GM23338 (cell line): ENCODE measurements around the gene FTO. TPM values are rescaled to one million over a fixed set of nuclear protein-coding genes. Genes with fewer than 3 reads are reported as not detected.

Source experiments
- ATAC-seq: fragments of 200-7000 bp; cut with Tn5 transposase; 3 replicates; pipeline ENCODE4 v1.9.1; 2020
- DNase-seq: peaks from one replicate; pipeline ENCODE4 v3.0.0-alpha.2; 2015; ENCODE audit warnings: low spot score
- H2AFZ ChIP-seq: fragments of 200-600 bp; sonication (generic); 2 replicates; pipeline ENCODE4 v1.8.0; 2016; ENCODE audit warnings: antibody characterized with exemption, mild to moderate bottlenecking, moderate library complexity
- H3F3A ChIP-seq: fragments of 200-600 bp; sonication (generic); replicated peaks from 2 replicates; pipeline ENCODE4 v1.8.0; 2017; ENCODE audit warnings: antibody characterized with exemption, mixed run types, low read depth
- H3K27ac ChIP-seq: fragments of 200-600 bp; sonication (generic); 2 replicates; pipeline ENCODE4 v1.6.1; 2016; ENCODE audit warnings: low read depth
- H3K27me3 ChIP-seq: fragments of 200-600 bp; sonication (generic); 2 replicates; pipeline ENCODE4 v1.8.0; 2016; ENCODE audit warnings: mild to moderate bottlenecking, mixed run types, moderate library complexity; ENCODE audit not compliant: insufficient read depth
- H3K36me3 ChIP-seq: fragments of 200-600 bp; sonication (generic); 2 replicates; pipeline ENCODE4 v1.8.0; 2016; ENCODE audit warnings: mild to moderate bottlenecking; ENCODE audit not compliant: insufficient read depth
- H3K4me1 ChIP-seq: fragments of 200-600 bp; sonication (generic); 2 replicates; pipeline ENCODE4 v1.8.0; 2016; ENCODE audit warnings: mild to moderate bottlenecking, moderate library complexity; ENCODE audit not compliant: insufficient read depth
- H3K4me2 ChIP-seq: fragments of 200-600 bp; sonication (generic); 2 replicates; pipeline ENCODE4 v1.7.1; 2017; ENCODE audit warnings: mixed run types
- H3K4me3 ChIP-seq: fragments of 200-600 bp; sonication (generic); 2 replicates; pipeline ENCODE4 v1.6.1; 2016; ENCODE audit warnings: mixed run types
- H3K79me2 ChIP-seq: fragments of 200-600 bp; sonication (generic); replicated peaks from 2 replicates; pipeline ENCODE4 v1.8.0; 2017; ENCODE audit warnings: mild to moderate bottlenecking; ENCODE audit not compliant: insufficient read depth
- H3K9me2 ChIP-seq: fragments of 200-600 bp; sonication (generic); 2 replicates; pipeline ENCODE4 v1.8.0; 2017; ENCODE audit not compliant: insufficient read depth
- H4K20me1 ChIP-seq: fragments of 200-600 bp; sonication (generic); replicated peaks from 2 replicates; pipeline ENCODE4 v1.8.0; 2017; ENCODE audit warnings: mild to moderate bottlenecking; ENCODE audit not compliant: insufficient read depth
- H3K27ac Mint-ChIP-seq: 2 replicates; pipeline ENCODE4 v1.8.0; 2020; ENCODE audit warnings: inconsistent platforms, mild to moderate bottlenecking, moderate library complexity, mixed read lengths
- H3K27me3 Mint-ChIP-seq: 3 replicates; pipeline ENCODE4 v1.8.0; 2022; ENCODE audit warnings: low read depth, mild to moderate bottlenecking, moderate library complexity, mixed read lengths, inconsistent platforms; ENCODE audit not compliant: insufficient read depth, poor library complexity
- H3K36me3 Mint-ChIP-seq: 3 replicates; pipeline ENCODE4 v1.8.0; 2021; ENCODE audit warnings: low read depth, mild to moderate bottlenecking, inconsistent platforms, moderate library complexity, mixed read lengths
- H3K4me1 Mint-ChIP-seq: 3 replicates; pipeline ENCODE4 v1.8.0; 2020; ENCODE audit warnings: mild to moderate bottlenecking, inconsistent platforms, mixed read lengths
- H3K4me3 Mint-ChIP-seq: 3 replicates; pipeline ENCODE4 v1.8.0; 2021; ENCODE audit warnings: moderate library complexity, mild to moderate bottlenecking, inconsistent platforms, mixed read lengths
- H3K9me3 Mint-ChIP-seq: 3 replicates; pipeline ENCODE4 v1.8.0; 2020; ENCODE audit warnings: moderate library complexity, mild to moderate bottlenecking, inconsistent platforms, mixed read lengths
- CREB1 ChIP-seq: fragments of 250-450 bp; sonication (Bioruptor Pico); IDR thresholded peaks from 2 replicates; pipeline ENCODE4 v1.5.0; 2020; ENCODE audit warnings: low read depth, mild to moderate bottlenecking, moderate library complexity
- CTCF ChIP-seq, 2 experiments: fragments of 200-600 bp in 1 of 2; sonication (generic) in 1 of 2; conservative IDR thresholded peaks; 2 replicates each; pipeline versions ENCODE4 v1.5.1 to v1.6.1; 2016 to 2017; ENCODE audit warnings: antibody characterized with exemption in 2 of 2, low read depth in 2 of 2, mild to moderate bottlenecking in 2 of 2, moderate library complexity in 1 of 2
- EZH2 ChIP-seq: fragments of 200-600 bp; sonication (generic); IDR thresholded peaks from one replicate; pipeline ENCODE4 v1.8.0; 2017; ENCODE audit warnings: antibody characterized with exemption, mild to moderate bottlenecking, low read depth; ENCODE audit not compliant: unreplicated experiment
- EZH2phosphoT487 ChIP-seq: fragments of 200-600 bp; sonication (generic); IDR thresholded peaks from one replicate; pipeline ENCODE4 v1.8.1; 2018; ENCODE audit warnings: antibody characterized with exemption; ENCODE audit not compliant: unreplicated experiment
- JUNB ChIP-seq: IDR thresholded peaks from one replicate; pipeline ENCODE4 v1.6.1; 2016; ENCODE audit warnings: antibody characterized with exemption; ENCODE audit not compliant: unreplicated experiment
- NANOG ChIP-seq: IDR thresholded peaks from 2 replicates; pipeline ENCODE4 v1.6.1; 2016; ENCODE audit warnings: antibody characterized with exemption, borderline replicate concordance
- POLR2AphosphoS5 ChIP-seq: IDR thresholded peaks from 2 replicates; pipeline ENCODE4 v1.6.1; 2016; ENCODE audit warnings: antibody characterized with exemption, low read depth
- STAT1 ChIP-seq: IDR thresholded peaks from one replicate; pipeline ENCODE4 v1.6.1; 2016; ENCODE audit warnings: antibody characterized with exemption; ENCODE audit not compliant: unreplicated experiment
- ZNF114 ChIP-seq: fragments of 250-450 bp; sonication (Bioruptor Pico); IDR thresholded peaks from 2 replicates; pipeline ENCODE4 v1.5.0; 2020; ENCODE audit warnings: mild to moderate bottlenecking, moderate library complexity
- ZNF331 ChIP-seq: fragments of 250-450 bp; sonication (Bioruptor Pico); IDR thresholded peaks from 2 replicates; pipeline ENCODE4 v1.5.0; 2020; ENCODE audit warnings: low read depth, mild to moderate bottlenecking, moderate library complexity
- polyA plus RNA-seq: library from polyadenylated mRNA; unstranded; fragments of >200 nt; fragmentation: Nextera tagmentation; extraction: Ambion mirVana; gene quantifications from 2 replicates; pipeline ENCODE4 v1.2.1, GENCODE V29; 2016
- total RNA-seq: library from RNA; depleted of rRNA; stranded (reverse); fragments of >200 nt; shearing (Covaris generic); gene quantifications from 2 replicates; pipeline ENCODE4 v1.2.3, GENCODE V29; 2014
- TF ChIP-seq, protein P1 (sequence below): IDR thresholded peaks from one replicate; pipeline ENCODE4 v1.6.1; 2018; ENCODE audit warnings: antibody characterized with exemption; ENCODE audit not compliant: unreplicated experiment
- TF ChIP-seq, protein P2 (sequence below): fragments of 250-450 bp; sonication (Bioruptor Pico); IDR thresholded peaks from 2 replicates; pipeline ENCODE4 v1.5.0; 2020; ENCODE audit warnings: mild to moderate bottlenecking, moderate library complexity
- TF ChIP-seq, protein P3 (sequence below): IDR thresholded peaks from 2 replicates; pipeline ENCODE4 v1.6.1; 2016; ENCODE audit warnings: antibody characterized with exemption

FTO gene
- total and polyA plus RNA-seq, 2 experiments from 2014 or later: 17.7 to 69.6 TPM

GRCh38 chr16:53743149-53743566, 39.2 kb downstream of the FTO start:
- Mint-ChIP-seq H3K4me3 (no peak overlapping the region), H3K27ac (no peak overlapping the region), H3K36me3 (0 out of 3 replicates have a peak, but pooled peaks cover 2% of the 10 kb centered on the region), H3K4me1 (peaks cover 17% of the 10 kb centered on the region), H3K27me3 (peaks cover 2% of the 10 kb centered on the region), H3K9me3 (no peaks in the 10 kb centered on the region)
- TF ChIP-seq, protein P1, sequence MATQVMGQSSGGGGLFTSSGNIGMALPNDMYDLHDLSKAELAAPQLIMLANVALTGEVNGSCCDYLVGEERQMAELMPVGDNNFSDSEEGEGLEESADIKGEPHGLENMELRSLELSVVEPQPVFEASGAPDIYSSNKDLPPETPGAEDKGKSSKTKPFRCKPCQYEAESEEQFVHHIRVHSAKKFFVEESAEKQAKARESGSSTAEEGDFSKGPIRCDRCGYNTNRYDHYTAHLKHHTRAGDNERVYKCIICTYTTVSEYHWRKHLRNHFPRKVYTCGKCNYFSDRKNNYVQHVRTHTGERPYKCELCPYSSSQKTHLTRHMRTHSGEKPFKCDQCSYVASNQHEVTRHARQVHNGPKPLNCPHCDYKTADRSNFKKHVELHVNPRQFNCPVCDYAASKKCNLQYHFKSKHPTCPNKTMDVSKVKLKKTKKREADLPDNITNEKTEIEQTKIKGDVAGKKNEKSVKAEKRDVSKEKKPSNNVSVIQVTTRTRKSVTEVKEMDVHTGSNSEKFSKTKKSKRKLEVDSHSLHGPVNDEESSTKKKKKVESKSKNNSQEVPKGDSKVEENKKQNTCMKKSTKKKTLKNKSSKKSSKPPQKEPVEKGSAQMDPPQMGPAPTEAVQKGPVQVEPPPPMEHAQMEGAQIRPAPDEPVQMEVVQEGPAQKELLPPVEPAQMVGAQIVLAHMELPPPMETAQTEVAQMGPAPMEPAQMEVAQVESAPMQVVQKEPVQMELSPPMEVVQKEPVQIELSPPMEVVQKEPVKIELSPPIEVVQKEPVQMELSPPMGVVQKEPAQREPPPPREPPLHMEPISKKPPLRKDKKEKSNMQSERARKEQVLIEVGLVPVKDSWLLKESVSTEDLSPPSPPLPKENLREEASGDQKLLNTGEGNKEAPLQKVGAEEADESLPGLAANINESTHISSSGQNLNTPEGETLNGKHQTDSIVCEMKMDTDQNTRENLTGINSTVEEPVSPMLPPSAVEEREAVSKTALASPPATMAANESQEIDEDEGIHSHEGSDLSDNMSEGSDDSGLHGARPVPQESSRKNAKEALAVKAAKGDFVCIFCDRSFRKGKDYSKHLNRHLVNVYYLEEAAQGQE: no peak
- TF ChIP-seq ZNF114 (CRISPR knock-in tag) (no peak), POLR2AphosphoS5 (no peak), JUNB (no peak), NANOG (no peak), EZH2 (no peak), CTCF (conservative IDR thresholded peaks at IDR 0.05; ENCODE audit: low read depth in 2 of 2) (peak; percentile 75 to 88), ZNF331 (CRISPR knock-in tag) (no peak), CREB1 (CRISPR knock-in tag) (no peak), EZH2phosphoT487 (no peak), STAT1 (no peak)
- TF ChIP-seq, protein P2, sequence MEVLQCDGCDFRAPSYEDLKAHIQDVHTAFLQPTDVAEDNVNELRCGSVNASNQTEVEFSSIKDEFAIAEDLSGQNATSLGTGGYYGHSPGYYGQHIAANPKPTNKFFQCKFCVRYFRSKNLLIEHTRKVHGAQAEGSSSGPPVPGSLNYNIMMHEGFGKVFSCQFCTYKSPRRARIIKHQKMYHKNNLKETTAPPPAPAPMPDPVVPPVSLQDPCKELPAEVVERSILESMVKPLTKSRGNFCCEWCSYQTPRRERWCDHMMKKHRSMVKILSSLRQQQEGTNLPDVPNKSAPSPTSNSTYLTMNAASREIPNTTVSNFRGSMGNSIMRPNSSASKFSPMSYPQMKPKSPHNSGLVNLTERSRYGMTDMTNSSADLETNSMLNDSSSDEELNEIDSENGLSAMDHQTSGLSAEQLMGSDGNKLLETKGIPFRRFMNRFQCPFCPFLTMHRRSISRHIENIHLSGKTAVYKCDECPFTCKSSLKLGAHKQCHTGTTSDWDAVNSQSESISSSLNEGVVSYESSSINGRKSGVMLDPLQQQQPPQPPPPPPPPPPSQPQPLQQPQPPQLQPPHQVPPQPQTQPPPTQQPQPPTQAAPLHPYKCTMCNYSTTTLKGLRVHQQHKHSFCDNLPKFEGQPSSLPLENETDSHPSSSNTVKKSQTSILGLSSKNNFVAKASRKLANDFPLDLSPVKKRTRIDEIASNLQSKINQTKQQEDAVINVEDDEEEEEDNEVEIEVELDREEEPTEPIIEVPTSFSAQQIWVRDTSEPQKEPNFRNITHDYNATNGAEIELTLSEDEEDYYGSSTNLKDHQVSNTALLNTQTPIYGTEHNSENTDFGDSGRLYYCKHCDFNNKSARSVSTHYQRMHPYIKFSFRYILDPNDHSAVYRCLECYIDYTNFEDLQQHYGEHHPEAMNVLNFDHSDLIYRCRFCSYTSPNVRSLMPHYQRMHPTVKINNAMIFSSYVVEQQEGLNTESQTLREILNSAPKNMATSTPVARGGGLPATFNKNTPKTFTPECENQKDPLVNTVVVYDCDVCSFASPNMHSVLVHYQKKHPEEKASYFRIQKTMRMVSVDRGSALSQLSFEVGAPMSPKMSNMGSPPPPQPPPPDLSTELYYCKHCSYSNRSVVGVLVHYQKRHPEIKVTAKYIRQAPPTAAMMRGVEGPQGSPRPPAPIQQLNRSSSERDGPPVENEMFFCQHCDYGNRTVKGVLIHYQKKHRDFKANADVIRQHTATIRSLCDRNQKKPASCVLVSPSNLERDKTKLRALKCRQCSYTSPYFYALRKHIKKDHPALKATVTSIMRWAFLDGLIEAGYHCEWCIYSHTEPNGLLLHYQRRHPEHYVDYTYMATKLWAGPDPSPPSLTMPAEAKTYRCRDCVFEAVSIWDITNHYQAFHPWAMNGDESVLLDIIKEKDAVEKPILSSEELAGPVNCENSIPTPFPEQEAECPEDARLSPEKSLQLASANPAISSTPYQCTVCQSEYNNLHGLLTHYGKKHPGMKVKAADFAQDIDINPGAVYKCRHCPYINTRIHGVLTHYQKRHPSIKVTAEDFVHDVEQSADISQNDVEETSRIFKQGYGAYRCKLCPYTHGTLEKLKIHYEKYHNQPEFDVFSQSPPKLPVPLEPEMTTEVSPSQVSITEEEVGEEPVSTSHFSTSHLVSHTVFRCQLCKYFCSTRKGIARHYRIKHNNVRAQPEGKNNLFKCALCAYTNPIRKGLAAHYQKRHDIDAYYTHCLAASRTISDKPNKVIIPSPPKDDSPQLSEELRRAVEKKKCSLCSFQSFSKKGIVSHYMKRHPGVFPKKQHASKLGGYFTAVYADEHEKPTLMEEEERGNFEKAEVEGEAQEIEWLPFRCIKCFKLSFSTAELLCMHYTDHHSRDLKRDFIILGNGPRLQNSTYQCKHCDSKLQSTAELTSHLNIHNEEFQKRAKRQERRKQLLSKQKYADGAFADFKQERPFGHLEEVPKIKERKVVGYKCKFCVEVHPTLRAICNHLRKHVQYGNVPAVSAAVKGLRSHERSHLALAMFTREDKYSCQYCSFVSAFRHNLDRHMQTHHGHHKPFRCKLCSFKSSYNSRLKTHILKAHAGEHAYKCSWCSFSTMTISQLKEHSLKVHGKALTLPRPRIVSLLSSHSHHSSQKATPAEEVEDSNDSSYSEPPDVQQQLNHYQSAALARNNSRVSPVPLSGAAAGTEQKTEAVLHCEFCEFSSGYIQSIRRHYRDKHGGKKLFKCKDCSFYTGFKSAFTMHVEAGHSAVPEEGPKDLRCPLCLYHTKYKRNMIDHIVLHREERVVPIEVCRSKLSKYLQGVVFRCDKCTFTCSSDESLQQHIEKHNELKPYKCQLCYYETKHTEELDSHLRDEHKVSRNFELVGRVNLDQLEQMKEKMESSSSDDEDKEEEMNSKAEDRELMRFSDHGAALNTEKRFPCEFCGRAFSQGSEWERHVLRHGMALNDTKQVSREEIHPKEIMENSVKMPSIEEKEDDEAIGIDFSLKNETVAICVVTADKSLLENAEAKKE (CRISPR knock-in tag): peak; percentile 35; the same call in 1 of the 2 replicates
- TF ChIP-seq, protein P3, sequence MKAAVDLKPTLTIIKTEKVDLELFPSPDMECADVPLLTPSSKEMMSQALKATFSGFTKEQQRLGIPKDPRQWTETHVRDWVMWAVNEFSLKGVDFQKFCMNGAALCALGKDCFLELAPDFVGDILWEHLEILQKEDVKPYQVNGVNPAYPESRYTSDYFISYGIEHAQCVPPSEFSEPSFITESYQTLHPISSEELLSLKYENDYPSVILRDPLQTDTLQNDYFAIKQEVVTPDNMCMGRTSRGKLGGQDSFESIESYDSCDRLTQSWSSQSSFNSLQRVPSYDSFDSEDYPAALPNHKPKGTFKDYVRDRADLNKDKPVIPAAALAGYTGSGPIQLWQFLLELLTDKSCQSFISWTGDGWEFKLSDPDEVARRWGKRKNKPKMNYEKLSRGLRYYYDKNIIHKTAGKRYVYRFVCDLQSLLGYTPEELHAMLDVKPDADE: no peak
- Histone ChIP-seq H4K20me1 (no peaks in the 10 kb centered on the region; the same call in 1 of the 2 replicates), H3K79me2 (peaks cover 55% of the 10 kb centered on the region), H3K9me2 (no peaks in the 10 kb centered on the region), H3F3A (no peaks in the 10 kb centered on the region), H3K4me2 (no peak overlapping the region), H2AFZ (no peak overlapping the region), H3K27ac (no peak overlapping the region), H3K4me1 (peaks cover 18% of the 10 kb centered on the region), H3K27me3 (no peaks in the 10 kb centered on the region), H3K4me3 (no peak overlapping the region), H3K36me3 (no peaks in the 10 kb centered on the region)
- ATAC-seq (peak; percentile 82), DNase-seq (peak; percentile 73)
